Testis (tissue), 3 donors: ENCODE data around the gene IFT57. TPM values are rescaled to one million over a fixed set of nuclear protein-coding genes. Genes with fewer than 3 reads are reported as not detected.

ENCODE experiments used
- DNase-seq: peaks from one replicate; pipeline ENCODE4 v3.0.0-alpha.2; 2019
- H3K27ac ChIP-seq, 2 donors: fragments of 200-600 bp; sonication (generic); one replicate each; pipeline ENCODE4 v1.5.1; 2019
- H3K27me3 ChIP-seq: fragments of 200-600 bp; sonication (generic); one replicate; pipeline ENCODE4 v1.5.1; 2019
- H3K36me3 ChIP-seq: fragments of 200-600 bp; sonication (generic); one replicate; pipeline ENCODE4 v1.5.1; 2017; ENCODE audit warnings: low read depth; ENCODE audit errors: missing control alignments
- H3K4me1 ChIP-seq: fragments of 200-600 bp; sonication (generic); one replicate; pipeline ENCODE4 v1.5.1; 2019
- H3K4me3 ChIP-seq, 2 donors: fragments of 200-600 bp; sonication (generic); one replicate each; pipeline ENCODE4 v1.5.1; 2017 to 2019
- H3K9me3 ChIP-seq: fragments of 200-600 bp; sonication (generic); one replicate; pipeline ENCODE4 v1.5.1; 2017
- CTCF ChIP-seq, 3 experiments: fragments of 450-650 bp in 2 of 3; fragments of 200-600 bp in 1 of 3; sonication (generic) in 1 of 3; IDR thresholded peaks; one replicate each; pipeline ENCODE4 v1.5.1; 2016 to 2019; ENCODE audit warnings: antibody characterized with exemption in 3 of 3, mild to moderate bottlenecking in 2 of 3, moderate library complexity in 1 of 3
- POLR2A ChIP-seq: fragments of 450-650 bp; IDR thresholded peaks from one replicate; pipeline ENCODE4 v1.6.1; 2017; ENCODE audit warnings: antibody characterized with exemption, mild to moderate bottlenecking, moderate library complexity
- WGBS, 2 donors: methylation state at CpG; one replicate each; pipeline ENCODE4 v1.1.5; 2018; 5-methylcytosine and 5-hydroxymethylcytosine counted together
- intact Hi-C: fragments of 100-400 bp; cut with DNase I; formaldehyde crosslinking; loops from one replicate; pipeline ENCODE4 v1.15.1; 2023; ENCODE audit warnings: low total_unique reads
- polyA plus RNA-seq: library from polyadenylated mRNA; stranded (reverse); fragments of 350-450 nt; fragmentation: Illumina TruSeq; extraction: RNeasy Lipid Tissue Mini Kit (QIAGEN cat#74804); gene quantifications from one replicate; pipeline ENCODE4 v1.2.3, GENCODE V29; 2014; ENCODE audit warnings: low read depth, low replicate concordance; ENCODE audit not compliant: insufficient read depth
- total RNA-seq, 2 donors: library from RNA; depleted of rRNA; stranded (reverse); fragments of >200 nt; gene quantifications; one replicate each; pipeline ENCODE4 v1.2.3, GENCODE V29; 2016

IFT57 gene
- total and polyA plus RNA-seq, 3 donors from 2014 or later = 112 to 211 (median 185) TPM

GRCh38 chr3:108133858-108134554 lies 88.2 kb downstream of the IFT57 start:
- WGBS, 2 donors = 36 to 39% methylated on average over 5 of the region's 5 CpGs
- Histone ChIP-seq H3K36me3 (no peaks in the 10 kb centered on the region), H3K4me1 (no peaks in the 10 kb centered on the region), H3K9me3 (no peaks in the 10 kb centered on the region), H3K27me3 (no peaks in the 10 kb centered on the region), H3K4me3 (no peak overlapping the region), H3K27ac (no peak overlapping the region)
- no peak for DNase-seq
- intact Hi-C loops = no loop called here
- TF ChIP-seq CTCF (IDR thresholded peaks at IDR 0.05) = no peak
- TF ChIP-seq POLR2A = no peak

GRCh38 chr3:108133048-108133369 lies 89.2 kb downstream of the IFT57 start:
- no peak for TF ChIP-seq POLR2A
- no peak for TF ChIP-seq CTCF (IDR thresholded peaks at IDR 0.05)
- no peaks in the 10 kb centered on the region for H3K9me3 ChIP-seq
- no peak overlapping the region for H3K27ac ChIP-seq
- no peak for DNase-seq
- H3K36me3 ChIP-seq = no peaks in the 10 kb centered on the region
- intact Hi-C loops = no loop called here
- no peak overlapping the region for H3K4me3 ChIP-seq
- no peaks in the 10 kb centered on the region for H3K4me1 ChIP-seq
- no peaks in the 10 kb centered on the region for H3K27me3 ChIP-seq

- H3K9me3 ChIP-seq = no peaks in the 10 kb centered on the region
- DNase-seq = no peak
- no peak overlapping the region for H3K4me3 ChIP-seq
- H3K4me1 ChIP-seq = no peaks in the 10 kb centered on the region
- TF ChIP-seq POLR2A (no peak), CTCF (IDR thresholded peaks at IDR 0.05) (no peak)
- WGBS, 2 donors = 81 to 89% methylated on average over 9 of the region's 9 CpGs
- intact Hi-C loops = no loop called here
- H3K27ac ChIP-seq = no peak overlapping the region
- no peaks in the 10 kb centered on the region for H3K36me3 ChIP-seq
- H3K27me3 ChIP-seq = no peaks in the 10 kb centered on the region
These were observed 90.6 kb downstream of the IFT57 start for GRCh38 chr3:108131475-108132134.

- H3K4me3 ChIP-seq = no peak overlapping the region
- no peaks in the 10 kb centered on the region for H3K27me3 ChIP-seq
- H3K9me3 ChIP-seq = no peaks in the 10 kb centered on the region
- DNase-seq = no peak
- H3K27ac ChIP-seq = no peak overlapping the region
- no peak for TF ChIP-seq POLR2A
- TF ChIP-seq CTCF (IDR thresholded peaks at IDR 0.05) = no peak
- no peaks in the 10 kb centered on the region for H3K4me1 ChIP-seq
- intact Hi-C loops = no loop called here
- no peaks in the 10 kb centered on the region for H3K36me3 ChIP-seq
These were observed 91.3 kb downstream of the IFT57 start for GRCh38 chr3:108130701-108131474.
